K562 (cell line): ENCODE data around the gene AURKB. TPM values are rescaled to one million over a fixed set of nuclear protein-coding genes. Genes with fewer than 3 reads are reported as not detected.

Experiments
- BCOR ChIP-seq: fragments of 450-650 bp; IDR thresholded peaks from 2 replicates; pipeline ENCODE4 v1.6.1; 2016
- BHLHE40 ChIP-seq: IDR thresholded peaks from 2 replicates; pipeline ENCODE4 v1.6.1; 2011; ENCODE audit warnings: low read length, improper control_type of control experiment
- DNMT1 ChIP-seq: fragments of 450-650 bp; IDR thresholded peaks from 2 replicates; pipeline ENCODE4 v1.6.1; 2016; ENCODE audit warnings: antibody characterized with exemption, mild to moderate bottlenecking
- ETV5 ChIP-seq: sonication (generic); formaldehyde crosslinking; IDR thresholded peaks from 2 replicates; pipeline ENCODE4 v1.4.0; 2020; ENCODE audit warnings: low read depth, mild to moderate bottlenecking, missing genetic modification reagents
- FUS ChIP-seq: fragments of 200-400 bp; formaldehyde crosslinking; optimal IDR thresholded peaks from 2 replicates; pipeline ENCODE3; 2017; ENCODE audit warnings: low read depth, low read length
- KDM4B ChIP-seq, 2 experiments: fragments of 450-650 bp in 1 of 2; sonication (generic) in 1 of 2; IDR thresholded peaks; 2 replicates each; pipeline ENCODE4 v1.6.1; 2016 to 2017; ENCODE audit warnings: borderline replicate concordance in 2 of 2, antibody characterized with exemption in 1 of 2, low read depth in 1 of 2, mild to moderate bottlenecking in 1 of 2
- LCOR ChIP-seq: sonication (generic); formaldehyde crosslinking; IDR thresholded peaks from 2 replicates; pipeline ENCODE4 v1.8.0; 2022; ENCODE audit warnings: mild to moderate bottlenecking, missing genetic modification reagents
- LEF1 ChIP-seq: fragments of 450-650 bp; IDR thresholded peaks from 2 replicates; pipeline ENCODE4 v1.6.1; 2016; ENCODE audit warnings: mild to moderate bottlenecking
- MECOM ChIP-seq: fragments of 250-450 bp; sonication (Bioruptor Pico); IDR thresholded peaks from 2 replicates; pipeline ENCODE4 v1.8.0; 2022; ENCODE audit warnings: inconsistent platforms
- MYBL2 ChIP-seq, 2 experiments: fragments of 450-650 bp in 1 of 2; sonication (generic) in 1 of 2; formaldehyde crosslinking in 1 of 2; IDR thresholded peaks; 2 replicates each; pipeline versions ENCODE4 v1.6.1 to v1.8.1; 2017 to 2022; ENCODE audit warnings: borderline replicate concordance in 1 of 2, inconsistent platforms in 1 of 2, low read depth in 1 of 2, mild to moderate bottlenecking in 1 of 2, missing genetic modification reagents in 1 of 2, moderate library complexity in 1 of 2
- PHB ChIP-seq: fragments of 250-450 bp; sonication (Bioruptor Pico); IDR thresholded peaks from 2 replicates; pipeline ENCODE4 v1.5.0; 2021
- PYGO2 ChIP-seq: fragments of 450-650 bp; IDR thresholded peaks from 2 replicates; pipeline ENCODE4 v1.6.1; 2016; ENCODE audit warnings: mild to moderate bottlenecking, missing genetic modification characterization, moderate library complexity, missing compliant biosample characterization
- RBM39 ChIP-seq: fragments of 200-400 bp; formaldehyde crosslinking; optimal IDR thresholded peaks from 2 replicates; pipeline ENCODE3; 2018; ENCODE audit warnings: low read depth, low read length
- SMAD2 ChIP-seq: fragments of 150-350 bp; IDR thresholded peaks from 2 replicates; pipeline ENCODE4 v1.6.1; 2014; ENCODE audit warnings: low read depth, mild to moderate bottlenecking, low read length
- SP2 ChIP-seq: IDR thresholded peaks from 2 replicates; pipeline ENCODE4 v1.6.1; 2011; ENCODE audit warnings: mild to moderate bottlenecking, low read depth, low read length, moderate library complexity; ENCODE audit not compliant: poor library complexity, severe bottlenecking; ENCODE audit errors: extremely low read depth
- TRIM28 ChIP-seq: fragments of 450-650 bp; IDR thresholded peaks from 2 replicates; pipeline ENCODE4 v1.6.1; 2017
- ZBTB7A ChIP-seq: IDR thresholded peaks from 2 replicates; pipeline ENCODE4 v1.6.1; 2011; ENCODE audit warnings: low read depth, mild to moderate bottlenecking, low read length, moderate library complexity, borderline replicate concordance; ENCODE audit not compliant: control insufficient read depth
- ZNF24 ChIP-seq: fragments of 450-650 bp; IDR thresholded peaks from 2 replicates; pipeline ENCODE4 v1.6.1; 2016
- ZNF436 ChIP-seq: fragments of 250-450, 450-650 bp; sonication (Bioruptor Pico); formaldehyde crosslinking; IDR thresholded peaks from 2 replicates; pipeline ENCODE4 v1.7.0; 2020; ENCODE audit warnings: mild to moderate bottlenecking
- polyA plus RNA-seq, 8 experiments: library from polyadenylated mRNA; depleted of rRNA in 4 of 8; stranded (reverse) in 5 of 8; unstranded in 3 of 8; fragments of >200 nt; fragmentation: Nextera tagmentation in 2 of 8; fragmentation: Illumina TruSeq in 1 of 8; extraction: Ambion mirVana in 2 of 8; extraction: Trizol in 1 of 8; gene quantifications; 2 replicates each; pipeline versions ENCODE4 v1.2.1 to v1.2.3, GENCODE V29; 2011 to 2014; ENCODE audit warnings: inconsistent platforms in 1 of 8, missing spikeins in 1 of 8
- total RNA-seq, 7 experiments: library from RNA; depleted of rRNA in 6 of 7; stranded (reverse); fragments of >200 nt in 6 of 7; fragmentation: Illumina TruSeq in 2 of 7; extraction: Trizol in 2 of 7; gene quantifications; 2 replicates each; pipeline versions ENCODE4 v1.2.1 to v1.2.3, GENCODE V29; 2011 to 2021; ENCODE audit warnings: low replicate concordance in 1 of 7
- TF ChIP-seq, protein P1 (sequence below): fragments of 250-450 bp; sonication (Bioruptor Pico); IDR thresholded peaks from 2 replicates; pipeline ENCODE4 v1.8.0; 2021; ENCODE audit warnings: borderline replicate concordance, mild to moderate bottlenecking, moderate library complexity; ENCODE audit not compliant: poor library complexity, severe bottlenecking
- TF ChIP-seq, protein P2 (sequence below): sonication (generic); formaldehyde crosslinking; IDR thresholded peaks from 2 replicates; pipeline ENCODE4 v1.8.1; 2023; ENCODE audit warnings: mild to moderate bottlenecking, missing genetic modification reagents
- TF ChIP-seq, protein P3 (sequence below): fragments of 250-450 bp; sonication (Bioruptor Pico); IDR thresholded peaks from 2 replicates; pipeline ENCODE4 v1.5.0; 2022; ENCODE audit warnings: mild to moderate bottlenecking
- TF ChIP-seq, protein P4 (sequence below): fragments of 450-650 bp; IDR thresholded peaks from 2 replicates; pipeline ENCODE4 v1.6.1; 2017; ENCODE audit warnings: mild to moderate bottlenecking, moderate library complexity

AURKB gene
- total and polyA plus RNA-seq, 9 of the 15 experiments (the other 6 are each of a cell fraction or from before 2014, with no cell fraction given): 27.2 to 114 (median 74.8) TPM

DNA sequence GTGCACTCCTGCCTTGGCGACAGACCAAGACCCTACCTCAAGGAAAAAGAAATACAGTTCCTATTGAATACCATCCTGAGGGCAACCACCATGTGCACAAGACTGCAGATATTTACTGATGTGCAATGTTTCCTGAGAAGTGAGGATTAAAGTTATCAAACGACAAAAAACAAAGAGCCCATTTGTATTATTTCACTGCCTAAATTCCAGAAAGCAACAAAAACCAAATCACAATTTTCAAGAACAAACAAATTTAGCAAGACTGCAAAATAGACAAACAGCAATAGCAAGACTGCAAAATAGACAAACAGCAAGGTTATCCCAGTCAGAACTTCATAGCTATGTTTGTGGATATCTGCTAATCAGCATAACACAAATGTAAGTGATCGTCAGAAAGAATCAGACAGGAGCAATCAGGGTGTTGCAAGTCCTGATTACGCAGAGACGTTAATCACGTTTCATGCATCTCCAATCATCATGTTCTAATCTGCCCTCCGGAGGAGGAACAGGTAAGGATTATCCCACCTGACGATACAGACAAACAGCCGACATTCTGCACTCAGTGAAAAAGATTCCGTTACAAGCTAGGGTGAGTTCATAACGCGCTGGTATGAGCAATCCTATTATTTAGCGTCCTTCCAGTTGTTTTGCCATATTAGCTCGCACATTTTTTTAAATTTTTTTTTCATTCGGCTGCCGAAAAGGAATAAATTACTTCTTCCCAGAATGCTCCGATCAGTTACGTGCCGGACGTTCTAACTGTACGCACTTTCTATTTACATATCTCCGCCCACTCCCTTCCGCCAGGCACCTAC, 37.1 kb downstream of the AURKB start (continued):
- peak; percentile 85 for TF ChIP-seq PYGO2 (tag)
- no peak for TF ChIP-seq MYBL2 (IDR thresholded peaks at IDR 0.05; ENCODE audit: low read depth)
- no peak for TF ChIP-seq MYBL2 (CRISPR knock-in tag; IDR thresholded peaks at IDR 0.05; ENCODE audit: borderline replicate concordance)
- peak in 1 of 2 experiments; percentile 100; a peak in 2 of 4 replicates for TF ChIP-seq KDM4B (IDR thresholded peaks at IDR 0.05; ENCODE audit: borderline replicate concordance in 2 of 2, low read depth in 1 of 2)
- no peak for TF ChIP-seq SMAD2
- TF ChIP-seq SP2: no peak
- TF ChIP-seq, protein P1, sequence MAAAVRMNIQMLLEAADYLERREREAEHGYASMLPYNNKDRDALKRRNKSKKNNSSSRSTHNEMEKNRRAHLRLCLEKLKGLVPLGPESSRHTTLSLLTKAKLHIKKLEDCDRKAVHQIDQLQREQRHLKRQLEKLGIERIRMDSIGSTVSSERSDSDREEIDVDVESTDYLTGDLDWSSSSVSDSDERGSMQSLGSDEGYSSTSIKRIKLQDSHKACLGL: no peak
- peak; percentile 98 for TF ChIP-seq RBM39
- TF ChIP-seq BCOR: peak; percentile 92
- no peak for TF ChIP-seq ZBTB7A
- TF ChIP-seq ZNF24: peak; percentile 84
- peak; percentile 96 for TF ChIP-seq PHB (CRISPR knock-in tag)
- peak; percentile 90 for TF ChIP-seq ZNF436 (CRISPR knock-in tag)
- TF ChIP-seq, protein P2, sequence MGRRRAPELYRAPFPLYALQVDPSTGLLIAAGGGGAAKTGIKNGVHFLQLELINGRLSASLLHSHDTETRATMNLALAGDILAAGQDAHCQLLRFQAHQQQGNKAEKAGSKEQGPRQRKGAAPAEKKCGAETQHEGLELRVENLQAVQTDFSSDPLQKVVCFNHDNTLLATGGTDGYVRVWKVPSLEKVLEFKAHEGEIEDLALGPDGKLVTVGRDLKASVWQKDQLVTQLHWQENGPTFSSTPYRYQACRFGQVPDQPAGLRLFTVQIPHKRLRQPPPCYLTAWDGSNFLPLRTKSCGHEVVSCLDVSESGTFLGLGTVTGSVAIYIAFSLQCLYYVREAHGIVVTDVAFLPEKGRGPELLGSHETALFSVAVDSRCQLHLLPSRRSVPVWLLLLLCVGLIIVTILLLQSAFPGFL (CRISPR knock-in tag): no peak
- peak; percentile 32; the same call in 1 of the 2 replicates for TF ChIP-seq TRIM28
- TF ChIP-seq FUS: peak; percentile 18
- peak; percentile 89 for TF ChIP-seq LEF1
- no peak; the same call in 1 of the 2 replicates for TF ChIP-seq DNMT1
- peak; percentile 86 for TF ChIP-seq BHLHE40
- TF ChIP-seq, protein P3, sequence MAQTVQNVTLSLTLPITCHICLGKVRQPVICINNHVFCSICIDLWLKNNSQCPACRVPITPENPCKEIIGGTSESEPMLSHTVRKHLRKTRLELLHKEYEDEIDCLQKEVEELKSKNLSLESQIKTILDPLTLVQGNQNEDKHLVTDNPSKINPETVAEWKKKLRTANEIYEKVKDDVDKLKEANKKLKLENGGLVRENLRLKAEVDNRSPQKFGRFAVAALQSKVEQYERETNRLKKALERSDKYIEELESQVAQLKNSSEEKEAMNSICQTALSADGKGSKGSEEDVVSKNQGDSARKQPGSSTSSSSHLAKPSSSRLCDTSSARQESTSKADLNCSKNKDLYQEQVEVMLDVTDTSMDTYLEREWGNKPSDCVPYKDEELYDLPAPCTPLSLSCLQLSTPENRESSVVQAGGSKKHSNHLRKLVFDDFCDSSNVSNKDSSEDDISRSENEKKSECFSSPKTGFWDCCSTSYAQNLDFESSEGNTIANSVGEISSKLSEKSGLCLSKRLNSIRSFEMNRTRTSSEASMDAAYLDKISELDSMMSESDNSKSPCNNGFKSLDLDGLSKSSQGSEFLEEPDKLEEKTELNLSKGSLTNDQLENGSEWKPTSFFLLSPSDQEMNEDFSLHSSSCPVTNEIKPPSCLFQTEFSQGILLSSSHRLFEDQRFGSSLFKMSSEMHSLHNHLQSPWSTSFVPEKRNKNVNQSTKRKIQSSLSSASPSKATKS (CRISPR knock-in tag): peak; percentile 86
- peak; percentile 55 for TF ChIP-seq ETV5 (CRISPR knock-in tag)
- 0 out of 2 replicates have a peak, but pooled peaks have one; percentile 30 for TF ChIP-seq MECOM (CRISPR knock-in tag)
- TF ChIP-seq, protein P4, sequence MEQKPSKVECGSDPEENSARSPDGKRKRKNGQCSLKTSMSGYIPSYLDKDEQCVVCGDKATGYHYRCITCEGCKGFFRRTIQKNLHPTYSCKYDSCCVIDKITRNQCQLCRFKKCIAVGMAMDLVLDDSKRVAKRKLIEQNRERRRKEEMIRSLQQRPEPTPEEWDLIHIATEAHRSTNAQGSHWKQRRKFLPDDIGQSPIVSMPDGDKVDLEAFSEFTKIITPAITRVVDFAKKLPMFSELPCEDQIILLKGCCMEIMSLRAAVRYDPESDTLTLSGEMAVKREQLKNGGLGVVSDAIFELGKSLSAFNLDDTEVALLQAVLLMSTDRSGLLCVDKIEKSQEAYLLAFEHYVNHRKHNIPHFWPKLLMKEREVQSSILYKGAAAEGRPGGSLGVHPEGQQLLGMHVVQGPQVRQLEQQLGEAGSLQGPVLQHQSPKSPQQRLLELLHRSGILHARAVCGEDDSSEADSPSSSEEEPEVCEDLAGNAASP: no peak
- peak; percentile 95 for TF ChIP-seq LCOR (CRISPR knock-in tag)
